WTC11 (cell line): ENCODE results near the gene DOHH. TPM values are rescaled to one million over a fixed set of nuclear protein-coding genes. Genes with fewer than 3 reads are reported as not detected.
A peak's percentile ranks its signal among the peaks of the same experiment; 100 is the strongest.

Experiments
- ATAC-seq: fragments of 200-7000 bp; cut with Tn5 transposase; 2 replicates; pipeline ENCODE4 v1.10.0; 2021; ENCODE audit warnings: mild to moderate bottlenecking, moderate library complexity
- CTCF ChIA-PET: fragments of 300-600 bp; sonication (Branson Sonifier 250); formaldehyde crosslinking; loops from one replicate; lab custom pipeline; 2021; ENCODE audit warnings: antibody characterized with exemption; lab: Charles Lee
- POLR2A ChIA-PET: fragments of 350-600 bp; sonication (Branson Sonifier 250); formaldehyde crosslinking; loops from one replicate; lab custom pipeline; 2021; ENCODE audit warnings: antibody characterized with exemption; lab: Charles Lee
- DNase-seq: peaks from one replicate; pipeline ENCODE4 v3.0.0; 2021; ENCODE audit warnings: low spot score
- H3K27ac Mint-ChIP-seq: 2 replicates; pipeline ENCODE4 v1.8.0; 2021; ENCODE audit warnings: mixed read lengths
- H3K27me3 Mint-ChIP-seq: 2 replicates; pipeline ENCODE4 v1.8.0; 2021; ENCODE audit warnings: low read depth, mild to moderate bottlenecking, moderate library complexity, mixed read lengths
- H3K36me3 Mint-ChIP-seq: 2 replicates; pipeline ENCODE4 v1.8.0; 2021; ENCODE audit warnings: mixed read lengths
- H3K4me1 Mint-ChIP-seq: 2 replicates; pipeline ENCODE4 v1.8.0; 2022; ENCODE audit warnings: mixed read lengths
- H3K4me3 Mint-ChIP-seq: 2 replicates; pipeline ENCODE4 v1.8.0; 2021; ENCODE audit warnings: mild to moderate bottlenecking, moderate library complexity, mixed read lengths
- H3K9me3 Mint-ChIP-seq: 2 replicates; pipeline ENCODE4 v1.8.0; 2021; ENCODE audit warnings: mixed read lengths
- E2F1 ChIP-seq: sonication (generic); formaldehyde crosslinking; IDR thresholded peaks from 2 replicates; pipeline ENCODE4 v1.8.0; 2022; ENCODE audit warnings: mild to moderate bottlenecking, missing genetic modification reagents
- FOXK1 ChIP-seq: sonication (generic); formaldehyde crosslinking; IDR thresholded peaks from 2 replicates; pipeline ENCODE4 v1.8.0; 2022; ENCODE audit warnings: mild to moderate bottlenecking, moderate library complexity, missing genetic modification reagents
- GABPB1 ChIP-seq: sonication (generic); formaldehyde crosslinking; IDR thresholded peaks from 2 replicates; pipeline ENCODE4 v1.8.1; 2023; ENCODE audit warnings: mild to moderate bottlenecking, missing genetic modification reagents
- GRHL2 ChIP-seq: fragments of 250-450 bp; sonication (Bioruptor Pico); IDR thresholded peaks from 2 replicates; pipeline ENCODE4 v1.8.0; 2022; ENCODE audit warnings: mild to moderate bottlenecking, moderate library complexity; ENCODE audit not compliant: insufficient replicate concordance, severe bottlenecking
- GTF2I ChIP-seq: fragments of 250-450 bp; sonication (Bioruptor Pico); conservative IDR thresholded peaks from 2 replicates; pipeline ENCODE4 v1.4.0; 2021; ENCODE audit warnings: mild to moderate bottlenecking
- MXD4 ChIP-seq: fragments of 250-450 bp; sonication (Bioruptor Pico); IDR thresholded peaks from 2 replicates; pipeline ENCODE4 v1.8.0; 2021; ENCODE audit warnings: mild to moderate bottlenecking, moderate library complexity, borderline replicate concordance
- MYBL2 ChIP-seq: sonication (generic); formaldehyde crosslinking; IDR thresholded peaks from 2 replicates; pipeline ENCODE4 v1.8.1; 2023; ENCODE audit warnings: mild to moderate bottlenecking, moderate library complexity, missing genetic modification reagents
- NFE2L1 ChIP-seq: sonication (generic); formaldehyde crosslinking; IDR thresholded peaks from 2 replicates; pipeline ENCODE4 v1.8.1; 2023; ENCODE audit warnings: missing genetic modification reagents
- NR1H2 ChIP-seq: sonication (generic); formaldehyde crosslinking; IDR thresholded peaks from 2 replicates; pipeline ENCODE4 v1.9.0; 2021; ENCODE audit warnings: mild to moderate bottlenecking, moderate library complexity, missing genetic modification reagents
- OVOL2 ChIP-seq: fragments of 250-450 bp; sonication (Bioruptor Pico); IDR thresholded peaks from 2 replicates; pipeline ENCODE4 v1.9.0; 2021; ENCODE audit warnings: mild to moderate bottlenecking, borderline replicate concordance
- RORB ChIP-seq: fragments of 250-450 bp; sonication (Bioruptor Pico); IDR thresholded peaks from 2 replicates; pipeline ENCODE4 v1.9.0; 2021; ENCODE audit warnings: mild to moderate bottlenecking
- SMAD4 ChIP-seq: sonication (generic); formaldehyde crosslinking; IDR thresholded peaks from 2 replicates; pipeline ENCODE4 v1.8.0; 2022; ENCODE audit warnings: mild to moderate bottlenecking, missing genetic modification reagents
- ZBTB21 ChIP-seq: sonication (generic); formaldehyde crosslinking; IDR thresholded peaks from 2 replicates; pipeline ENCODE4 v1.8.1; 2023; ENCODE audit warnings: mild to moderate bottlenecking, missing genetic modification reagents, borderline replicate concordance
- ZBTB43 ChIP-seq: sonication (generic); formaldehyde crosslinking; IDR thresholded peaks from 2 replicates; pipeline ENCODE4 v1.8.1; 2023; ENCODE audit warnings: mild to moderate bottlenecking, missing genetic modification reagents
- ZNF423 ChIP-seq: fragments of 250-450 bp; sonication (Bioruptor Pico); IDR thresholded peaks from 2 replicates; pipeline ENCODE4 v2.1.2; 2022; ENCODE audit warnings: mild to moderate bottlenecking, moderate library complexity
- total RNA-seq: library from RNA; stranded (reverse); gene quantifications from 3 replicates; pipeline ENCODE4 v1.2.3, GENCODE V29; 2021
- TF ChIP-seq, protein P1 (sequence below): fragments of 250-450 bp; sonication (Bioruptor Pico); IDR thresholded peaks from 2 replicates; pipeline ENCODE4 v1.8.0; 2021; ENCODE audit warnings: mild to moderate bottlenecking
- TF ChIP-seq, protein P2 (sequence below): fragments of 200-600 bp; IDR thresholded peaks from 2 replicates; pipeline ENCODE4 v1.8.0; 2022; ENCODE audit warnings: antibody characterized with exemption
- TF ChIP-seq, protein P3 (sequence below): fragments of 250-450 bp; sonication (Bioruptor Pico); IDR thresholded peaks from 2 replicates; pipeline ENCODE4 v1.9.0; 2021; ENCODE audit warnings: mild to moderate bottlenecking
- TF ChIP-seq, protein P4 (sequence below): sonication (generic); formaldehyde crosslinking; IDR thresholded peaks from 2 replicates; pipeline ENCODE4 v1.8.1; 2023; ENCODE audit warnings: mild to moderate bottlenecking, missing genetic modification reagents, moderate library complexity
- TF ChIP-seq, protein P5 (sequence below): sonication (generic); formaldehyde crosslinking; IDR thresholded peaks from 2 replicates; pipeline ENCODE4 v1.8.1; 2023; ENCODE audit warnings: mild to moderate bottlenecking, missing genetic modification reagents, moderate library complexity

The DOHH gene
- total RNA-seq, 1 experiment from 2014 or later: 22.2 TPM

DNA sequence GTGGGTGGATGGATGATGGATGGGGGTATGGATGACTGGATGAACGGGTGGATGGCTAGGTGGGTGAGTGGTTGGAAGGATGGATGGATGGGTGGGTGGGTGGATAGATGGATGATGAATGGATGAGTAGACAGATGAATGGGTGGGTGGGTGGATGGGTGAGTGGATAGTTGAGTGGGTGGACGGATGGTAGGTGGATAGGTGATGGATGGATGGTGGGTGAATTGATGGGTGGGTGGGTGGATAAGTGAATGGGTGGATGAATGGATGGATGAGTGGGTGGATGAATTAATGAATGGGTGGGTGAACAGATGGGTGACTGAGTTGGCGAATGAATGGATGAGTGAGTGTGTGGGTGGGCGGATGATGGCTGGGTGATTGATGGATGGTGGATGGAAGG is 25.0 kb downstream of the DOHH start (continued):
- TF ChIP-seq, protein P1, sequence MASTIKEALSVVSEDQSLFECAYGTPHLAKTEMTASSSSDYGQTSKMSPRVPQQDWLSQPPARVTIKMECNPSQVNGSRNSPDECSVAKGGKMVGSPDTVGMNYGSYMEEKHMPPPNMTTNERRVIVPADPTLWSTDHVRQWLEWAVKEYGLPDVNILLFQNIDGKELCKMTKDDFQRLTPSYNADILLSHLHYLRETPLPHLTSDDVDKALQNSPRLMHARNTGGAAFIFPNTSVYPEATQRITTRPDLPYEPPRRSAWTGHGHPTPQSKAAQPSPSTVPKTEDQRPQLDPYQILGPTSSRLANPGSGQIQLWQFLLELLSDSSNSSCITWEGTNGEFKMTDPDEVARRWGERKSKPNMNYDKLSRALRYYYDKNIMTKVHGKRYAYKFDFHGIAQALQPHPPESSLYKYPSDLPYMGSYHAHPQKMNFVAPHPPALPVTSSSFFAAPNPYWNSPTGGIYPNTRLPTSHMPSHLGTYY (CRISPR knock-in tag): no peak
- TF ChIP-seq SMAD4 (CRISPR knock-in tag) (no peak), ZBTB21 (CRISPR knock-in tag) (no peak), NFE2L1 (no peak), ZBTB43 (no peak), GABPB1 (CRISPR knock-in tag) (no peak), NR1H2 (CRISPR knock-in tag) (no peak), ZNF423 (CRISPR knock-in tag) (no peak)
- TF ChIP-seq, protein P2, sequence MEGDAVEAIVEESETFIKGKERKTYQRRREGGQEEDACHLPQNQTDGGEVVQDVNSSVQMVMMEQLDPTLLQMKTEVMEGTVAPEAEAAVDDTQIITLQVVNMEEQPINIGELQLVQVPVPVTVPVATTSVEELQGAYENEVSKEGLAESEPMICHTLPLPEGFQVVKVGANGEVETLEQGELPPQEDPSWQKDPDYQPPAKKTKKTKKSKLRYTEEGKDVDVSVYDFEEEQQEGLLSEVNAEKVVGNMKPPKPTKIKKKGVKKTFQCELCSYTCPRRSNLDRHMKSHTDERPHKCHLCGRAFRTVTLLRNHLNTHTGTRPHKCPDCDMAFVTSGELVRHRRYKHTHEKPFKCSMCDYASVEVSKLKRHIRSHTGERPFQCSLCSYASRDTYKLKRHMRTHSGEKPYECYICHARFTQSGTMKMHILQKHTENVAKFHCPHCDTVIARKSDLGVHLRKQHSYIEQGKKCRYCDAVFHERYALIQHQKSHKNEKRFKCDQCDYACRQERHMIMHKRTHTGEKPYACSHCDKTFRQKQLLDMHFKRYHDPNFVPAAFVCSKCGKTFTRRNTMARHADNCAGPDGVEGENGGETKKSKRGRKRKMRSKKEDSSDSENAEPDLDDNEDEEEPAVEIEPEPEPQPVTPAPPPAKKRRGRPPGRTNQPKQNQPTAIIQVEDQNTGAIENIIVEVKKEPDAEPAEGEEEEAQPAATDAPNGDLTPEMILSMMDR: no peak
- TF ChIP-seq, protein P3, sequence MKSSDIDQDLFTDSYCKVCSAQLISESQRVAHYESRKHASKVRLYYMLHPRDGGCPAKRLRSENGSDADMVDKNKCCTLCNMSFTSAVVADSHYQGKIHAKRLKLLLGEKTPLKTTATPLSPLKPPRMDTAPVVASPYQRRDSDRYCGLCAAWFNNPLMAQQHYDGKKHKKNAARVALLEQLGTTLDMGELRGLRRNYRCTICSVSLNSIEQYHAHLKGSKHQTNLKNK (CRISPR knock-in tag): no peak

DNA sequence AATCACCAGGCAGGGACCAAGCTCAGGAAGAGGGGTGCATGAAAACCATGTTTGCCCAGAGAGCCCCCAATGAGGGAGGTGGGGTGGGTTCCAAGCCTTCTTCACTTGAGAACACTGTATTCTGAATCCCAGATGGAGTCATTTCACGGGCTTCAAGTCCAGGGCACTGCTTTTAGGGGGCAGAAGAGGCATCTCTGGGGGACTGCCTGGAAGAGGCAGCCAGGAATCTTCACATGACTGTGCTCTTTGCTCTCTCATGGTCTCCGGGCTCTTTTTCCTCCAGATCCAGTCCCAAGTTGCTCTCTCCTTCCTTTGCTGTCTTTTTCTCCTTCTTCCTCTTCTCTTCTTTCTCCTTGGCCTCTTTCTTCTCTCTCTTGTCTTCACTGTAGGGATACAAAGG is 25.9 kb downstream of the DOHH start:
- Mint-ChIP-seq H3K27ac (no peak overlapping the region), H3K4me1 (peaks cover 6% of the 10 kb centered on the region)
- CTCF ChIA-PET: interaction anchor here (1.0 kb wide), 1 partner anchor 11 kb away, joined by 4 read pairs; no protein-coding TSS in a partner anchor

DNA sequence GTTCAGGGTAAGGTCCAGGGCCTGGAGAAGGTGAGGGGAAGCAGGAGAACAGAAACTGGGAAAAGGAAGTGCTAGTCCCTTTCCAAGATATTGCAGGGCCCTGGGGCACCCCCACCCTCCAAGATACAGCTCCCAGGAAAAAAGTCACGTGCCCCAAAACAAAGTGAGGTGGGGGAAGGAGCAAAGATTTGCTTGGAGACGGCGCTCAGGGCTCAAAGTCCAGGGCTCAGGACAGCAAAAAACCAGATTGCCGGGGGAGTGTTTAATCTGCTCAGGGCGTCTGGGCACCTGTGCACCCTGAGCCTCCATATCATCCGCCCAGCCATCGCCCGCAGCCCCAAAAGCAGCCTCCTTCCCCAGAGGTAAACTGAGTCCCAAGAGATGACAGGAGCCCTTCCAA is 26.5 kb downstream of the DOHH start:
- DNase-seq (no peak), ATAC-seq (no peak)
- Mint-ChIP-seq H3K9me3 (no peaks in the 10 kb centered on the region), H3K27me3 (peaks cover 35% of the 10 kb centered on the region), H3K4me1 (peaks cover 6% of the 10 kb centered on the region), H3K4me3 (no peak overlapping the region), H3K27ac (no peak overlapping the region), H3K36me3 (no peaks in the 10 kb centered on the region)
- POLR2A ChIA-PET: no interaction called here
- TF ChIP-seq E2F1 (CRISPR knock-in tag) (no peak), MYBL2 (CRISPR knock-in tag) (no peak)
- TF ChIP-seq, protein P4, sequence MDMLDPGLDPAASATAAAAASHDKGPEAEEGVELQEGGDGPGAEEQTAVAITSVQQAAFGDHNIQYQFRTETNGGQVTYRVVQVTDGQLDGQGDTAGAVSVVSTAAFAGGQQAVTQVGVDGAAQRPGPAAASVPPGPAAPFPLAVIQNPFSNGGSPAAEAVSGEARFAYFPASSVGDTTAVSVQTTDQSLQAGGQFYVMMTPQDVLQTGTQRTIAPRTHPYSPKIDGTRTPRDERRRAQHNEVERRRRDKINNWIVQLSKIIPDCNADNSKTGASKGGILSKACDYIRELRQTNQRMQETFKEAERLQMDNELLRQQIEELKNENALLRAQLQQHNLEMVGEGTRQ (CRISPR knock-in tag): 0 out of 2 replicates have a peak, but pooled peaks have one; percentile 8
- CTCF ChIA-PET: interaction anchor here (1.0 kb wide), 1 partner anchor 11 kb away, joined by 4 read pairs; no protein-coding TSS in a partner anchor

More for the DNA sequence above, 25.9 kb downstream of the DOHH start:
- Mint-ChIP-seq H3K36me3 (no peaks in the 10 kb centered on the region), H3K27me3 (peaks cover 30% of the 10 kb centered on the region), H3K4me3 (no peak overlapping the region), H3K9me3 (no peaks in the 10 kb centered on the region)
- TF ChIP-seq NFE2L1 (no peak), GRHL2 (CRISPR knock-in tag) (no peak), RORB (CRISPR knock-in tag) (no peak), MXD4 (no peak), GTF2I (CRISPR knock-in tag) (no peak), FOXK1 (CRISPR knock-in tag) (no peak), OVOL2 (CRISPR knock-in tag) (no peak)
- TF ChIP-seq, protein P5, sequence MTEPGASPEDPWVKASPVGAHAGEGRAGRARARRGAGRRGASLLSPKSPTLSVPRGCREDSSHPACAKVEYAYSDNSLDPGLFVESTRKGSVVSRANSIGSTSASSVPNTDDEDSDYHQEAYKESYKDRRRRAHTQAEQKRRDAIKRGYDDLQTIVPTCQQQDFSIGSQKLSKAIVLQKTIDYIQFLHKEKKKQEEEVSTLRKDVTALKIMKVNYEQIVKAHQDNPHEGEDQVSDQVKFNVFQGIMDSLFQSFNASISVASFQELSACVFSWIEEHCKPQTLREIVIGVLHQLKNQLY (CRISPR knock-in tag): no peak
- POLR2A ChIA-PET: no interaction called here
- ATAC-seq (no peak), DNase-seq (no peak)
